Type B pancreatic cell (in vitro differentiated cells): ENCODE data around the gene NXPH3. TPM values are rescaled to one million over a fixed set of nuclear protein-coding genes. Genes with fewer than 3 reads are reported as not detected.

Experiments used
- DNase-seq: peaks from one replicate; pipeline ENCODE4 v3.0.0; 2021; ENCODE audit warnings: mixed read lengths; ENCODE audit not compliant: unreplicated experiment; ENCODE audit errors: extremely low spot score
- H3K27ac Mint-ChIP-seq: 2 replicates; pipeline ENCODE4 v1.8.0; 2021; ENCODE audit warnings: mild to moderate bottlenecking, mixed read lengths
- H3K27me3 Mint-ChIP-seq: 2 replicates; pipeline ENCODE4 v1.8.0; 2021; ENCODE audit warnings: mixed read lengths
- H3K36me3 Mint-ChIP-seq: 2 replicates; pipeline ENCODE4 v1.8.0; 2021; ENCODE audit warnings: mixed read lengths
- H3K4me1 Mint-ChIP-seq: one replicate; pipeline ENCODE4 v1.8.0; 2021; ENCODE audit warnings: mixed read lengths; ENCODE audit not compliant: unreplicated experiment
- H3K4me3 Mint-ChIP-seq: 2 replicates; pipeline ENCODE4 v1.8.0; 2021; ENCODE audit warnings: mild to moderate bottlenecking, mixed read lengths
- H3K9me3 Mint-ChIP-seq: 2 replicates; pipeline ENCODE4 v1.8.0; 2021; ENCODE audit warnings: mixed read lengths
- total RNA-seq: library from RNA; stranded (reverse); gene quantifications from 2 replicates; pipeline ENCODE4 v1.2.1, GENCODE V29; 2021; ENCODE audit warnings: low replicate concordance
- TF ChIP-seq, protein P1 (sequence below): fragments of 200-600 bp; sonication (generic); conservative IDR thresholded peaks from 2 replicates; pipeline ENCODE4 v1.5.0; 2021; ENCODE audit warnings: antibody characterized with exemption, mild to moderate bottlenecking

Gene NXPH3
- total RNA-seq, 1 donor from 2014 or later, result 0.46 TPM

DNA sequence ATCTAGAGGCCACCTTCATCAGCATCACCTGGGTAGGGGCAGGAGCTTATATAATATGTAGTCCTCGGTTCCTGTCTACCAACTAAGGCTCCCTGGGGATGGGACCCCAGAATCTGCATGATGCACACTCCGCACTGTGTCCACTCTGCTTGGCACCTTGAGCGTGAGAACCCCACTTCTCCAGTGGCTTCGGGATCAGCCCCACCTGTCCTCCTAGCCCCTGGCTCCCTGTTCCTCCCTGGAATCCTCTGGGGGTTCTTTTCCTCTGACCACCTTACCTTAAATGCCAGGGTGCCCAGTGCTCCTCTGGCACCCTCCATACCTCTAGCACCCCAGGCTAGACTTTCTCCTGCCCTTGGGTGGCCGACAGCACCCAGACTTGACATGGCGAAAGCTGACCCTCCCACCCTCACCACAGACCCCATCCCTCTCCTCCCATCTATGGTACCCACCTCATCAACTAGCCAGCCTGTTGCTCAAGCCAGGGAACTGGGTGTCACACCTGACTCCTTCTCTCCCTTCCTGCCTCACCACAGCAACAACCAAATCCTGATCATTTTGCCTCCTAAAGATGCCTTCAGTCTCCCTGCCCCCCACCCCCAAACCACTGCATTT is 2.8 kb upstream of the NXPH3 start:
- peaks cover 70% of the 10 kb centered on the region for H3K27me3 Mint-ChIP-seq

DNA sequence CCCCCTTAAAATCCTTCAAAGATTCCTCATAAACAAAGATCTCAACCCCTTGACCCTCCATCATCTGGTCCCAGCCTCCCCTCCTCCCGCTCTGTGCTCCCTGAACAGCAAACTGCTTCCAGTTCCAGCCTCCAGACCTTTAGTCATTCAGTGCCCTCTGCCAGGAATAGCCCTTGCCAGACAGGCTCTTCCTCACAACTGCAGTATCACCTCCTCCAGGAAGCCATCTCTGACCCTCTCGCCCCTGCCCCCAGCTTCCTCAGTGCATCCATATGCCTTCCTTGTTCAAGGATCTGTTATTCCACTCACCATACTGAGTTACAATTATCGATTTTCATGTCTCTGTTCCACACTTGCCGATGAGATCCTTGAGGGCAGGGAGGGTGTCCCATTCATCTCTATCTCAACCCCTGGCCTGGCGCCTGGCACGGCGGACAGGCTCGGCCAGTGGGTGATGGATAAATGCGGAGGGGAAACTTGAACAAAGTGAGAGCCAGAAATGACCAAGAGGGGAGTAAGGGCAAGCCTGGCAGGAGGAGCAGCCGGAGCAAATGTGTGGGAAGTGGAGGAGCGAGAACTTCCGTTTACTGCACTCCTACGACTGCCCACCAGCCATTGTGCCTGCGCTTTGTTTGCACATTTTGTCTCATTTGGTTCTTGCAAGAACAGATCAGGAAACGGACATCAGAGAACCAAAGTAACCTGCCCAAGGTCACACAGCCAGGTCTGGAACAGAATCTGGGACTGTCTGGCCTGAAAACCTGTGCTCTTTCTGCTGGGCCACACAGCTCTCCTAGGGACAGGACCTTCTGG is 2.0 kb upstream of the NXPH3 start:
- Mint-ChIP-seq H3K4me3 (peak overlapping the region; percentile 70), H3K27me3 (peaks cover 69% of the 10 kb centered on the region)

More for the DNA sequence above, 2.8 kb upstream of the NXPH3 start:
- Mint-ChIP-seq H3K27ac (no peak overlapping the region), H3K4me3 (peak overlapping the region; percentile 11), H3K36me3 (no peaks in the 10 kb centered on the region), H3K4me1 (no peaks in the 10 kb centered on the region), H3K9me3 (no peaks in the 10 kb centered on the region)
- no peak for DNase-seq
- TF ChIP-seq, protein P1, sequence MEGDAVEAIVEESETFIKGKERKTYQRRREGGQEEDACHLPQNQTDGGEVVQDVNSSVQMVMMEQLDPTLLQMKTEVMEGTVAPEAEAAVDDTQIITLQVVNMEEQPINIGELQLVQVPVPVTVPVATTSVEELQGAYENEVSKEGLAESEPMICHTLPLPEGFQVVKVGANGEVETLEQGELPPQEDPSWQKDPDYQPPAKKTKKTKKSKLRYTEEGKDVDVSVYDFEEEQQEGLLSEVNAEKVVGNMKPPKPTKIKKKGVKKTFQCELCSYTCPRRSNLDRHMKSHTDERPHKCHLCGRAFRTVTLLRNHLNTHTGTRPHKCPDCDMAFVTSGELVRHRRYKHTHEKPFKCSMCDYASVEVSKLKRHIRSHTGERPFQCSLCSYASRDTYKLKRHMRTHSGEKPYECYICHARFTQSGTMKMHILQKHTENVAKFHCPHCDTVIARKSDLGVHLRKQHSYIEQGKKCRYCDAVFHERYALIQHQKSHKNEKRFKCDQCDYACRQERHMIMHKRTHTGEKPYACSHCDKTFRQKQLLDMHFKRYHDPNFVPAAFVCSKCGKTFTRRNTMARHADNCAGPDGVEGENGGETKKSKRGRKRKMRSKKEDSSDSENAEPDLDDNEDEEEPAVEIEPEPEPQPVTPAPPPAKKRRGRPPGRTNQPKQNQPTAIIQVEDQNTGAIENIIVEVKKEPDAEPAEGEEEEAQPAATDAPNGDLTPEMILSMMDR, result no peak

DNA sequence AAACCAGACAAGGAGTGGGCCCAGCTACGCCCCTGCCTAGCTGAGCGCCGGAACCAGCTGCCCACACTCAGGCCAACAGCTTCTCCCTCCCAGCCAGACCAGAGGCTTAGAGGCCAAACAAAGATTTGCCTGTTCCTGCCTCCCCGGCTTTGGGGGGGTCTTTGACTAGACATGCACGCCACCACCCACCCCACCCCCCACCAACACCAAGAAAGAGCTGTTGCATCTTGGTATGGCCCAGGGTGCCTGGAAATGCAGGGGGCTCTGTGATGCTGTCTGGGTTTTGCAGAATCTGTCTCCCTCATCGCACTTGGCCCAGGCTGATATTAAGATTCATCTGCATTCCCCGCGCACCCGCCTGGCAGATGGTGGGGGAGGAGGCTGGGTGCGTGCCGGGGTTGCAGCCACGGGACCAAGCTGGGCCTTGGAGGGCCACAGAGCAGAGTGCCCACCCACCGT is 1.3 kb upstream of the NXPH3 start:
- no peak overlapping the region for H3K27ac Mint-ChIP-seq

More for the DNA sequence above, 2.0 kb upstream of the NXPH3 start:
- H3K36me3 Mint-ChIP-seq, result no peaks in the 10 kb centered on the region
- no peaks in the 10 kb centered on the region for H3K9me3 Mint-ChIP-seq
- DNase-seq, result no peak
- TF ChIP-seq, protein P1, result no peak
- no peak overlapping the region for H3K27ac Mint-ChIP-seq
- no peaks in the 10 kb centered on the region for H3K4me1 Mint-ChIP-seq

DNA sequence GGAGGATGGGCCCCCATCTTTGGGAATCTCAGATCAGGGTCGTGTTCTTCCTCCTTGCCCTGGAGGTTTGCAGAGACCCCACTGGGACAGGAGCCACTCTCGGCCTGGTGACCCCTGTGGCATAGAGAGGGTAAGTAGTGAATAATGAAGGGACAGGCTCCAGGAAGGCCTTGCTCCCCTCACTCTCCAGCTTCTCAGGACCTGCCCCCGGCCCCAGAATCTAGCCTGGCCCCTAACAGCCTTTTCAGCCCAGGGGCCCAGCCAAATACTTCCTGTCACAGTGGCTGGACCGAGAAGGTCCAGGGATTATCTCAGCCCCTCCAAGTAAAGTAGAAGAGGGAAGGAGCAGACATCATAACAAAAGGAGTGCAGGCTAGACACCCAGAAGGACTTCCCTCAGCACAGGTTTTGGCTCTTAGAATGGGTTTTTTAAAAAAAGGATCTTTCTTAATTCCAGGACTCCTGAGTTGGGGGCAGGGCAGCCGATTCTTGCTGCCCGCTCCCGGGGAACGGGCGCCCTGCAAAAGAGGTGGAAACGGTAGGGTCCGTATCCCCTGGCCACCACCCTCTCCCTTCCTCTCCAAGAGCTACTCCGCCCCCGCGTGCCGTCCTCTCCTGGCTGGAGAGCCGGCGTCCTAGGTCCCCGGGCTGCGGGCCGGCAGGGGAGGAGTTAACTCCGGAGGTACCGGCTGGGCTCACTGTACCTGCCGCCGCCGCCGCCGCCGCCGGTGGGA is 559 bp upstream of the NXPH3 start:
- H3K36me3 Mint-ChIP-seq, result no peaks in the 10 kb centered on the region
- no peak overlapping the region for H3K27ac Mint-ChIP-seq
- TF ChIP-seq, protein P1, result no peak
- H3K27me3 Mint-ChIP-seq, result peaks cover 65% of the 10 kb centered on the region
- no peaks in the 10 kb centered on the region for H3K4me1 Mint-ChIP-seq
- H3K9me3 Mint-ChIP-seq, result no peaks in the 10 kb centered on the region
- DNase-seq, result no peak
- H3K4me3 Mint-ChIP-seq, result peak overlapping the region; percentile 54

More for the DNA sequence above, 1.3 kb upstream of the NXPH3 start:
- H3K36me3 Mint-ChIP-seq, result no peaks in the 10 kb centered on the region
- TF ChIP-seq, protein P1, result no peak
- no peak for DNase-seq
- peaks cover 69% of the 10 kb centered on the region for H3K27me3 Mint-ChIP-seq
- no peaks in the 10 kb centered on the region for H3K4me1 Mint-ChIP-seq
- no peaks in the 10 kb centered on the region for H3K9me3 Mint-ChIP-seq
- H3K4me3 Mint-ChIP-seq, result no peak overlapping the region

DNA sequence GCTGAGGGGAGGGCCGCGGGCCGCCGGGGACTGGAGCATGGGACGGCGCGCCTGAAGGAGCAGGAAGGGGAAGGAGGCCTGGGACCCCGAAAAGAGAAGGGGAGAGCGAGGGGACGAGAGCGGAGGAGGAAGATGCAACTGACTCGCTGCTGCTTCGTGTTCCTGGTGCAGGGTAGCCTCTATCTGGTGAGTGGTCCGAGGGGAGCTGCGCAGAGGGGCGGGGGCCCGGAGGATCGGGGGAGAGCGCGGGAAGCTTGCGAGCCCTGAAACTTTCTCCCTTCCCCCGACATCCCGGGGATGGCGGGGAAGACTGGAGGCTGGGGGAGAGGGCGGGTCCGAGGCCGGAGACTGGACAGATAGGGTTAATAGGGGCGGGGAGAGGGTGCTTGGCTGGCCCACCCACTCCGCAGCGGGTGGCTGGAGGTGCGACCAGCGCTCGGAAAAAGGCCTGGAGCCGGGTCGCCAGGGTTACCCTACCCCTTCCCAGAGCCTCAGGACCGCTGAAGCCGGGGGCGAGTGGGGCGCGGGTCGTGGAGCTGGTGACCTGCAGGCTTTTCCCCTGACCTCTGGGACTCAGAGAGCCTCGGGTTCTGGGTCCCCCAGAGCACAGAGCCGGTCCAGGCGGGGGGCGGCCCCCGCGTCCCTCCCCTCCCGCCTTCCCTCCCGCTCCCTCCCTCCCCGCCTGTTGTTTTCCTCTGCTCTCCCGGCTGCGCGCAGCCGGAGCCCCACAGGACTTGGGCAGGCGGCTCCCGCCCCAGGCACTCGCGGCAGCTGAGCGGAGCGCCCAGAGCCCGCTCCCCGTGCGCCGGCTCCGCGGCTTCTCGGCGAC is 631 bp downstream of the NXPH3 start:
- TF ChIP-seq, protein P1, result no peak
- no peak for DNase-seq
- Mint-ChIP-seq H3K4me3 (peak overlapping the region; percentile 89), H3K27me3 (peaks cover 54% of the 10 kb centered on the region), H3K9me3 (no peaks in the 10 kb centered on the region), H3K36me3 (no peaks in the 10 kb centered on the region), H3K4me1 (no peaks in the 10 kb centered on the region), H3K27ac (no peak overlapping the region)
